Activated CD4-positive, alpha-beta T cell treated with anti-CD3 and anti-CD28 coated beads for 24 hours (primary cell): ENCODE measurements around the gene LRIF1.
"Not testable (repeated sequence)": the region's sequence is repeated elsewhere in the genome, so short reads cannot be mapped to it uniquely, and the experiment has no call there.

Experiments used
- DNase-seq, 2 donors: peaks; one replicate each; pipeline ENCODE4 v3.0.0-alpha.2; 2020; ENCODE audit warnings: low read depth in 2 of 2

Gene LRIF1

DNA sequence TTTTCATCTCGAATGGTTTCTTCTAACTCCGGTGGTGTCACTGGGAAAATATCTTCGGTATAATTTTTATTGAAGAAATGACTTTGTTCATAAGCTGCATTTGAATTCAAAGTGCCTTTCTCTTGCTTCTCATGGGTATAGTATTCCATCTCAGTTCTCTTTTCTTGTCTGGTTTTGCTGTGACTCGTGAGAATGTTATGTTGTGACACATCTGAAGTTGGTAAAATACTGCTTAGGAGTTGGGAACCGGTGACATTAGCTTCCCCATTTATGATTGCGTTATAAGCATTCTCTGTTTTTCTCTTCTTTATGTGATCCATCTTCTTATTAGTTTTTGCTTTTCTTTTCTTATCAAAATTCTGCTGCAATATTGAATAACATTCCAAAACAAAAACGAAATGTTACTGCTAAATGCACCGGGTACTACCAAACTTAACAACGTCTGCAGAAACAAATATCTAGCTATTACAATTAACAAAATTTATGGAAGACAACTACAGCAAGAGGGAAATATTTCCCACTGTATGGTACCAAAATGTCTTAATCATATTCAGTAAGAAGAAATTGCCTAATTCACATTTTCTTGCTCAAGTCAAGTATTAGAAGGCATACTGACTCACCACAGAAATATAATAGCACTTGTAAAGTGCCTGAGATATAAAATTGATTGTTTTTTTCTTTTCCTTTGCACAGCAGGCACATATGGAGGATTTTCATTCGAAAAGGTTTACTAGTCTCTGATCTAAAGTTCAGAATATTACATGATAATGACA, 15.5 kb downstream of the LRIF1 start:
- DNase-seq, result no peak

DNA sequence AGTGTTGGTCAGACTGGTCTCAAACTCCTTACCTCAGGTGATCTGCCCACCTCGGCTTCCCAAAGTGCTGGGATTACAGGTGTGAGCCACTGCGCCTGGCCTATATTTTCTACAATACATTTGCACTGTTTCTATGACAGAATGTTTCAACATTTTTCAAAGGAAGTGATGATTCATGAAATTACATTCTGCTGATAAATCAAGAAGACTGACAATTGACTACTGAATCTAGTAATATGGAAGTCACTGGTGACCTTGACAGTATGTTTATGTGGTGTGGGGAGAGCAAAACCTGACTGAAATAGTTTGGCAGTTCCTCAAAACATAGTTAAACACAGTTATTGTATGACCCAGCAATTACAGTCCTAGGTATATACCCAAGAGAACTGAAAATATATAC, 18.1 kb downstream of the LRIF1 start:
- DNase-seq, result no peak

DNA sequence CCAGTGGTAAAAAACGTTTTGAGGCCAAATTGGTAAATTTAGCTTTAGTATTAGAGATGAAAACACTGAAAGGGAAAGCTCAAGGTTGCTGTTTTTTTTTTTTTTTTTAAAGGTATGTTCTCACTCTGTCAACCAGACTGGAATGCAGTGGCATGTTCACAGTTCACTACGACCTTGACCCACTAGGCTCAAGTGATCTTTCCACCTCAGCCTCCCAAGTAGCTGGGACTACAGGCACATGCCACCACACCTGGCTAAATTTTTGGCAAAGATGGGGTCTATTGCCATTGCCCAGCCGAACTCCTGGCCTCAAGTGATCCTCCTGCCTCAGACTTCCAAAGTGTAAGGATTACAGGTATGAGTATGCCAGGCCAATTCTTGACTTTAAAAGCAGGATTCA, 18.9 kb downstream of the LRIF1 start:
- DNase-seq, result no peak

DNA sequence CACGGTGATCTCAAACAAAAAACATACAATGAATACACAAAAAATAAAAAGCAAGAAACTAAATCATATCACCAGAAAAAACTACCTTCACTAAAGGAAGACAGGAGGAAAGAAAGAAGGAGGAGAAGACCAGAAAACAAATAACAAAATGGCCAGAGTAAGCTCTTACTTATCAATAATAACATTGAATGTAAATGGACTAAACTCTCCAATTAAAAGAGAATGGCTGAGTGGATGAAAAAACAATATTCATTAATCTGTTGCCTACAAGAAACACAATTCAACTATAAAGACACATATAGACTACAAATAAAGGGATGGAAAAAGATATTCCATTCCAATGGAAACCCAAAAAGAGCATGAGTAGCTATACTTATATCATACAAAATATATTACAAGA, 27.2 kb downstream of the LRIF1 start:
- no peak for DNase-seq

DNA sequence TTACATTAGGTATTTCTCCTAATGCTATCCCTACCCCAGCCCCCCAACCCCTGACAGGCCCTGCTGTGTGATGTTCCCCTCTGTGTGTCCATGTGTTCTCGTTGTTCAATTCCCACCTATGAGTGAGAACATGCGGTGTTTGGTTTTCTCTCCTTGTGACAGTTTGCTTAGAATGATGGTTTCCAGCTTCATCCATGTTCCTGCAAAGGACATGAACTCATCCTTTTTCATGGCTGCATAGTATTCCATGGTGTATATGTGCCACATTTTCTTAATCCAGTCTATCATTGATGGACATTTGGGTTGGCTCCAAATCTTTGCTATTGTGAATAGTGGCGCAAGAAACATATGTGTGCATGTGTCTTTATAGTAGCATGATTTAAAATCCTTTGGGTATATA, 32.6 kb downstream of the LRIF1 start:
- DNase-seq, result not testable (repeated sequence)

DNA sequence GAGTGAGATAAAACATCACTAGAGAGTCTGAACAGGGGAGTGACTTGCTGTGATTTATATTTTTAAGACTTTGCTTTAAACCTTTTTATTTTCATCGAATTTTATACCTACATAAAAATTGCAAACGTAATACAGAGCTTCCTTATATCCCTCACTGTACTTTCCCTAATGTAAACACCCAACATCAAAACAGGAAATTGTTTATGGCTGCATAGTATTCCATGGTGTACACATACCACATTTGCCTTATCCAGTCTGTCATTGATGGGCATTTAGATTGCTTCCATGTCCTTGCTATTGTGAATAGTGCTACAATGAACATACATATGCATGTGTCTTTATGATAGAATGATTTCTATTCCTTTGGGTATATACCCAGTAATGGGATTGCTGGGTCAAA, 34.8 kb downstream of the LRIF1 start:
- DNase-seq, result no peak

DNA sequence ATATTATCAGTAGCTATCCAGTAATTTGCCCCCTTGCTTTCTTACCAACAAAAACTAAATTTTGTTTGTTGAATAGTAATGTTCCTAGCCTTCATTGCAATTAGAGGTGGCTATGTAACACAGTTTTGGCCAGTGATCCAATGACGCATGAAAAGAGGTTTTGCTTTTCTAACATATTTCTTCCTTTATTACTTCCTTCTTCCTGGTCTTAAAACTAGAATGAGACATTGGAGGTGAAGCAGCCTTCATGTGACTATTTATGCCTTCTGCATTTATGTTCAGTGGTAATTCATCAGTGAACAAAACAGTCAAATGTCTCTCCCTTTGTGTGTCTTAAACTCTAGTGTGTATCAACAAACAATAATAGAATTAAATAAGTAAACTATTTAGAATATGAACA, 35.5 kb downstream of the LRIF1 start:
- no peak for DNase-seq

DNA sequence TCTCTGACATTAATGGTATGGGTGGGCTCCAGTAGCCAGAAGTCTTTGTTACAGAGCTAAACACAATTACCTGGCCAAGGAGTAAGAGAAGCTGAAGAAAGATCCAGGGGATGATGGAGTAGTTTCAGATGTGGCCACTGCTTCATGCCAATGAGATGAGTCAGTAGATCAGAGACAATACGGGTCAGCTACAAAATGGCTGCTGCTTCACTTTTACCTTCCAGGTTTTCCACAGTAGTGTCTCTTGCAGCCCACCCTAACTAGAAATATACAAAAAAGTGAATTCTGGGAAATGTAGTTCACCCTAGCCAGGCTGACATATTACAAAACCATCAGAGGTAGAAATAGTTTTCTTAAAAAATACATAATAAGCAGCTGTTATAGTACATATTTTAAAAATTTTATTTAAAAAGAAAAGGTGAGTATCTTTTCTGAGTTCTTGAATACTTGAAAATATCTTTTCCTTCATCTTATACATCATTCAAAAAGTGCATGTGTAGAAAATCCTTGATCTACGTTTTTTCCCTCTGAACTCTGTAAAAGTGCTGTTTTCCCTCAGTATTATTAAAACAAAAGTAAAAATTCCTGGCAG, 36.1 kb downstream of the LRIF1 start:
- no peak for DNase-seq

DNA sequence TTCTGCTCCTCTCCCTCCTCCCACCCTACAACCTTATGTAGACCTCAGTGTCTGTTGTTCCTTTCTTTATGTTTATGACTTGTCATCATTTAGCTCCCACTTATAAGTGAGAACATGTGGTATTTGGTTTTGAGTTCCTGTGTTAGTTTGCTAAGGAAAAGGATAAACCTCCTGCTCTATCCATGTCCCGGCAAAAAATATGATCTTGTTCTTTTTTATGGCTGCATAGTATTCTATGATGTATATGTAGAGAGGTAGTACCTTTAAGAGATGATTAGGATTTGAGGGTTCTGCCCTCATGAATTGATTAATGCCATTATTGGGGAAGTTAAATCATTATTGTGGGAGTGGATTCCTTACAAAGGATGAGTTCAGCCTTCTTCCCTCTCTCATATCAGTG, 41.8 kb downstream of the LRIF1 start:
- no peak for DNase-seq

DNA sequence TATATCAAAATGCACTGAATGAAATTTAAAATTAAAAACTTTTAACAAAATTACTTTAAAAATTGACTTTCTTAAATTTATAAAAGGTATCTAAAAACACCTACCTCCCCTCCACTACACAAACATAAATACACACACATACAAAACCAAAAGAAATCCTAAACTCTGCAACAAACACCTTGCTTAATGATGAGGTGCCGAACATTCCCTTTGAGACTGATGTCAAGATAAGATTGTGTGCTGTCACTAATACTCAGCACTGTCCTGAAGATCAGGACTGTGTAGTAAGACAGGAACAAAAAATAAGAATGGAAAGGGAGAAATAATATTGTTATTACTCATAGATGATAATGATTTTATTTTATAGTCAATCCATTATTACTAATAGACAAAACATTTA, 45.7 kb downstream of the LRIF1 start:
- no peak for DNase-seq

DNA sequence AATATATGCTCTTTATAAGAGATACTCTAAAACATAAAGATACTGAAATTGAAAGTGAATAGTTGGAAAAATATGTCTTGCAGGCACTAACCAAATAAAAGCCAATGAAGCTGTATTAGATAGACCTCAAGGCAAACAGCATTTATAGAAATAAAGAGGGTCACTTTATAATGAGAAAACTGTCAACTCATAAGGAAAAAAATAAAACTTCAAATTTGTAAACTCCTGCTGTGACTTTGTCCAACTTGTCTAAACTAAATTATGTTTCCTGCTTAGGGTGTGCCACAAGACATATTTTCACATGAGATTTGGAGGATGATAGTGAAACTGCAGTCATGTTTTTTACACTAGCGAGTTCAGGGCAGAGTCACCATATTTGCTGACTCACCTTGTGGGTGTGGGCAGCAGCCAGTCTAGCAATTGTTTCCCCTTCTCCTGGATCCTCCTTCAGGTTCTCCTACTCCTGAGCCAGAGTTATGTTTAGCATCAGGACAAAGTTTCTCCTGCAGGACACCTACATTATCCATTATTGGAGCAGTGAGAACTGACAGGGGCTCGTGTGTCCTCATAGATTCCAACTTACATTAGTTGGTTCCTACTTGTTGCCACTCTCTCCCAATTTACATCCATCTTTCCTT, 46.9 kb downstream of the LRIF1 start:
- no peak for DNase-seq

DNA sequence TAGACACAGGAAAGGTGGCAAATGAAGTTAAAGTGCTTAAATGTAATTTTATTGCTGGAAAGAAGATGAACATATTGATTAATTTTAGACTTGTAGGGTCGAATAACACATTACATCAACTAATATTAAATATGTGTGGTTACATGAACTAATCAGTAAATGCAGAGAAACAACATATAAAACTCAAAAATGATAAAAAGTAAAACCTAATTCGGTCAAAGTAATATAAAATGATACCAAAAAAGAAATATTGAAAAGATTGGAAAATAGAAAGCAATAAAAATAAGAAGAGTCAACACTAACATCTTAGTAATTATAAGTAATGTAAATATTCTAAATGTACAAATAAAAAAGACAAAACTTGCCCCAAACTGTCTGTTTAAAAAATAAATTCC, 47.5 kb downstream of the LRIF1 start:
- no peak for DNase-seq

DNA sequence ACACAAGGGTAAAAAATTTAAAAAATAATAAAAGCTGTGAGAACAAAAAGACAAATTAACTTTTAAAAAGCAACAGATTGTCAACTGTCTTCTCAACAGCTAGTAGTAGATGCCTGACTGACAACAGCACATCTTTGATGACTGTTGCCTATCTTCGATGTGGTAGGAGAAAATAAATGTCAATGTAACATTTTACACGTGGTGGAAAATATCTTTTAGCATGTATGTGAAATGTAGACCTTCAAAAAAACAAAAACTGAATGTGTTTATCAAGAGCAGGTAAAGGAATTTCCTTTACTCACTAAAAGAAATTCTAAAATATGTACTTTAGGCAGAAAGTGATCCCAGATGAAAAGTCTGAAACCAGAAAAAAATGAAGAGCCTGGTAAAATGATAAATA, 47.9 kb downstream of the LRIF1 start:
- no peak for DNase-seq

DNA sequence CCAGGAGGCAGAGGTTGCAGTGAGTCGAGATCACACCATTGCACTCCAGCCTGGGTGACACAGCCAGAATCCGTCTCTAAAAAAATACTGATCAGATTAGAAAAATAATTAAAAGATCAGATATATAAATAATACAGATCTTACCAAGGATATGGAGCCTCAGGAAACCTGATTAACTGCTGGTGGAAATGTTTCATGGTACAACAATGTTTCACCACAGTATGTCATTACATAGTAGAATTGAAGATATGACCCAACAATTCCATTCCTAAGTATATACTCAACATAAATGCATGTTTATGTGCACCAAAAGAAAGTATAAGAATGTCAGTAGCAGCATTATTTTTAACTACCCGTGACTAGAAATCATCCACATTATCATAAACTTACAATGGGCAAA, 49.0 kb downstream of the LRIF1 start:
- no peak for DNase-seq

DNA sequence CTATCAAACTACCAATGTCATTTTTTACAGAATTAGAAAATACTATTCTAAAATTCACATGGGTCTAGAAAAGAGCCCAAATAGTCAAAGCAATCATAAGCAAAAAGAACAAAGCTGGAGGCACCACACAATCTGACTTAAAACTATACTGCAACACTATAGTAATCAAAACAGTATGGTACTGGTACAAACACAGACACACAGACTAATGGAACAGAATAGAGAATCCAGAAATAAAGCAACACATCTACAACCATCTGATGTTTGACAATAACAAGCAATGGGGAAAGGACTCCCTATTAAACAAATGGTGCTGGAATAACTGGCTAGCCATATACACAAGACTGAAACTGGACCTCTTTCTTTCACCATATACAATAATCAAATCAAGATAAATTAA, 50.9 kb downstream of the LRIF1 start:
- no peak for DNase-seq

DNA sequence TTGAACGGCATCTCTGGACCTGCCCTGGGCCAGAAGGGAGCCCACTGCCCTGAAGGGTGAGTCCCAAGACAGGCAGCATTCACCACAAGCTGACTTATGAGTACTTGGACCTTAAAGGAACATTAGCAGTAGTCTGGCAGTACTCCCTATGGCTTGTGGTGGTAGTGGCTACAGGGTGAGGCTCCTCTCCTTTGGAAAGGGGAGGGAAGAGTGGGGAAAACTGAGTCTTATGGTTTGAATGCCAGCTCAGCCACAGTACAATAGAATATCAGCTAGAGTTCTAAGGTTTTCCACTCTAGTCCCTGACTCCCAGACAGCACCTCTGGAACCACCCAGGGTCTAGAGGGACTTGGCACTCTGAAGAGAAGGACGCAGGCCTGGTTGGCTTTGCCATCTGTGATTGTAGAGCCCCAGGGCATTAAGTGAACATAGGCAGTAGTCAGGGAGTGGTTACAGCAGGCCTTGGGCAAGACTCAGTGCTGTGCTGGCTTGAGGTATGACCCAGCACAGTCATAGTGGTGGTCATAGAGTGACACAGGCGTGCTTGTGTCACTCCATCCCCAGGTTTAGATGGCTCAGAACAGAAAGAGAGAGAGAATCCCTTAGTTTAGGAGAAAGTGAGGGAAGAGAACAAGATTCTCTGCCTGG, 59.7 kb downstream of the LRIF1 start:
- DNase-seq, result no peak

DNA sequence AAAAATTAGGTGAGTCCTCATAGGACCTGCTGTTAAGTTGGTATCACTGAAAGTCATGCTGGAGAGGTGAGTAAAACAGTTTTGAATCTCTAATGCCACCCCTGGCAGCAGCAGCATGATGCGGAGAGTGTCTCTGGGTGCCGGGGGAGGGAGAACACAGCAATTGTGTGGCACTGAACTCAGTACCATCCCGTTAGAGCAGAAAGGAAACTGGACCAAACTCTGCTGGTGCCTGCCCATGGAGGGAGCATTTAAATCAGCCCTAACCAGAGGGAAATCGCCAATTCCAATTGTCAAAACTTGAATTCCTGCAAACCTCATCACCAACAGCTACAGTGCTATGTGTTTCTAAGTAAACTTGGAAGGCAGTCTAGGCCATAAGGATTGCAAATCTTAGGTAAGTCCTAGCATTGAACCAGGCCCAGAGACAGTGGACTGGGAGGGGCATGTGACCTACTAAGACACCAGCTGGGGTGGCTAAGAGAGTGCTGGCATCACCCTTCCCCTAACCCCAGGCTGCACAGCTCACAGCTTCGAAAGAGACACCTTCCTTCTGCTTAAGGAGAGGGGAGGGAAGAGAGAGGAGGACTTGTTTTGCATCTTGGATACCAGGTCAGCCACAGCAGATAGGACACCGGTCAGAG, 60.8 kb downstream of the LRIF1 start:
- no peak for DNase-seq

DNA sequence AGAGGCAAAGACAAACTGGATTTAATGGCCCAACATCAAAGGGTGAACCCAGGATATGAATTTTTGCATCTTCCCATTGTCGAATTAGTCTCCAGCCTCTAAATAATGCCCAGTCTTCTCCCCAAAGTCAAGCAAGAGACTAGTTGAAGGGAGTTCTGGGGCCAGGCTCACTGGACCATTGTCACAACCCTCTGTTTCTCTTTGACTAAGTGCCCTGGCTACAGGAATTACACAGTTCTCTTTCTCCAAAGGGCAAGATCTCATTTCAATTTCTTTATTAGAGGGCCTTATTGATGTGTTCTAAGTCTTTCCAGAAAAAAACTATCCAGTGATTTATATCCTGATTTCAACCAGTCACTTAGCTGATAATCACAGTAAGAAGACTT, 64.3 kb downstream of the LRIF1 start:
- no peak for DNase-seq

DNA sequence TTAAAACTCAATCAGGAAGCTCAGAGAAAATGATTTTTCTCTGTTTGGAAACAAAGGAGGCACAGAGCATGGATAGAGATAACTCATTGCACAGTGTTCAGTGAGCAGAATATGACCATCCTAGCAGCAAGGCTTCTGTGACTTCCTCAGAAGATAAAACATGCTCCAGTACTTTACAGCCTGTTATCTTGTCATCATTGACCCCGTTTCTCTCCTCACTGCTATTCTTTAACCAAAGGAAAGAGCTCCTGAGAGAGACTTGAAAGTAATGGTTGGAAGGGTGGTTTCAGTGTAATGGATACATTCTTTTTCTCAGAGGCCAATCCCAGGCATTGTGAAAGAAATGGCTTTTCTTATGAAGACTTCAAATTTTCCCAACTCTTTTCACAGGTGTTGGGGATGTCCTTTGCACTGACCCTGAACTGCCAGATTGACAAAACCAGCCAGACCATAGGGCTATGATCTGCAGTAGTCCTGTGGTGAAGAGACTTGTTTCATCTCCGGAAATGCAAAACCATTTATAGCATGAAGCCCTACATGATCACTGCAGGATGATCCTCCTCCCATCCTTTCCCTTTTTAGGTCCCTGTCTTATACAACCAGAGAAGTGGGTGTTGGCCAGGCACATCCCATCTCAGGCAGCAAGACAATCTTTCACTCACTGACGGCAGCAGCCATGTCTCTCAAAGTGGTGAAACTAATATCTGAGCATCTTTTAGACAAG, 64.8 kb downstream of the LRIF1 start:
- DNase-seq, result no peak

DNA sequence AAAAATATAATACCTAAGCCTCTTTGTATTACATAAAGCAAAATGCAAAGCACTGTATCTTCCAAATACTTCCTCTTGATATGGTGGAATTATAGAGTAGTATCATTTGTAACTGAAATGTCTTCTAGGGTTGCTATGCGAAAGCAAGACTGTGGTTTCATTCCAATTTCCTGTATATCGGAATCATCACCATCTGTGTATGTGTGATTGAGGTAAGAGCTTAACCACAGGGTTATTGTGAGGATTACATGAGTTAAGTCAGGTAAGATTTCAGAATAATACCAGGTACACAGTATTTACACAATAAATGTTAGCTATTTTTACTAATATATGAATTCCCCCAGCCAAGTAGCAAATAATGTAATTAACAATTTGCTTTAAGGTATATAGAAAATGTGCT, 66.0 kb downstream of the LRIF1 start:
- no peak for DNase-seq
